ENCODE data around the gene ATP1A4. TPM values are rescaled to one million over a fixed set of nuclear protein-coding genes. Genes with fewer than 3 reads are reported as not detected.

The ATP1A4 gene
- total RNA-seq, 6 experiments from 2014 or later, result not detected

DNA sequence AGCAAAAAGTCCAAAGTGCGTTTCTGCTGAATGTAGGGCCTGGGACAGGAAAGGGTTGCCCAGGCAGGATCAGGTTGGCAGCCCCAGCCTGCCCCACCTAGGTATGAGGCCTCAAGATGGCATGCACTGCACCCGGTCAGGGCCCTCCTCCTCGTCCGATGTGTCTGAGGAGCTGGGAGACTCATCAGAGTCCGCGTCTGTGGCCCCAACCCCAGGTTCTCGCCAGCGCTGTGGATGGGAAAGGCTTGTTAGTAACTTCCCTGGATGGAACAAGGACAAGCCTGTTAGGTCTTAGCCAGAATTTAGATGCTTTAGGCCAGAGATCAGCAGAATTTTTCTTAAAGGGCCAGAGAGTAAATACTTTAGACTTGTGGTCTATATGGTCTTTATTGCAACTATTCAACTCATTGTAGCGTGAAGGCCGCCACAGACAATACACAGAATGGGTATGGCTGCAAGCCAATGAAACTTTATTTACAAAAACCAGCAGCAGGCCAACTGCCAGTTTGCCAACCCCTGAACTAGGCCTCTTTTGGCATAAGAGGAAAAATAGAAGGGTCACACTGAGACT is 66.2 kb downstream of the ATP1A4 start:
- H3K36me3 ChIP-seq, result peaks cover 0 to 92% (median 36%) of the 10 kb centered on the region in 4 donors
- H3K27ac ChIP-seq, result no peak overlapping the region
- 73% methylated on average over 10 of the region's 10 CpGs for WGBS (ENCODE audit: insufficient coverage, low coverage, low lambda C conversion rate, missing lambda C conversion rate)
- no peak for TF ChIP-seq POLR2A (IDR thresholded peaks at IDR 0.05)
- no peak for TF ChIP-seq CTCF (IDR thresholded peaks at IDR 0.05)
- H3K4me3 ChIP-seq, result no peak overlapping the region
- intact Hi-C loops (cut with DNase I), result no loop called here
- no peak for DNase-seq
- H3K27me3 ChIP-seq, result no peaks in the 10 kb centered on the region
- peak in 3 of 4 donors; percentile 24 to 52 (median 37) for ATAC-seq
- H3K4me1 ChIP-seq, result peaks cover 0 to 18% (median 5%) of the 10 kb centered on the region in 4 donors
- no peaks in the 10 kb centered on the region for H3K9me3 ChIP-seq

DNA sequence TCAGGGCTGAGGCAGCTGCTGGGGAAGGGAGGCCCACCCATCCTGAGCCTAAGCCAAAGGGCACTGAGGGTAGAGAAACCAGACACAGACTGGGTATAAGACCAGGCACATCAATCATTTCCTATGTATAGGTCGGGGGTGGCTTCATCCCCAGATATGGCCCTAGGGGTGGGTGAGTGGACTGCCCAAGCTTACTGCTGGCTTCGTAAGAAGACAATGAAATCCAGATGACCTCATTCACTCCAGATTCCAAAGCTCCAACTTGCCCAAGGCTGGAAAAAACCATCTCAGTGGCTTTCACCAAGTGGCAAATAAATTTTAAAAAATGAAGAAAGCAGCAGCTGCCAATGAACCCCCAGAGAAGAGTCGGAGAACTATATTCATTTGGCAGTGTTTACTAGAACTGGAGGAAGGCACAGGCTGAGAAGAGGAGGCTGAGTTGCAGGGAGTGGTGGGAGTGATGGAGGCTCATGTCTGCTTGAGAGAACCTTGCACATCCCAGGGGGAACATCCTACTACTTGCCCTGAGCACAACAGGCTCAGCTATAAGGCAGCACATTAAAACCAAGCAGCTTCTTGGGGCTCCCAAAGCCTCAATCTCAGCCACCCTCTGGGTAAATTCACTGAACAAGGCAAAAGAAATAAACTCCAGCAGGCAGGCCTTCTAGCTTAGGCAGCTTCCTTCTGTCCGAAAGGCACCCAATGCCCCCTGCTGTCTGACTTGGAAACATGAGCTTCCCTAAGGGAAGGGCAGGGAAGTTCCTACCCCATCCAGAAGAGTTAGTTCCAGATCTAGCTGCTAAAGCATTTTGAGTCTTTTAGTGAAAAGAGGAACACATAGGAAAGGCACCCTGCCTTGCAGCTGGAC is 67.9 kb downstream of the ATP1A4 start:
- WGBS (ENCODE audit: insufficient coverage, low coverage, low lambda C conversion rate, missing lambda C conversion rate), result 69% methylated on average over 2 of the region's 4 CpGs
- TF ChIP-seq CTCF (IDR thresholded peaks at IDR 0.05) (peak; percentile 37 to 52 (median 44)), POLR2A (IDR thresholded peaks at IDR 0.05) (no peak)
- Histone ChIP-seq H3K36me3 (peaks cover 0 to 96% (median 42%) of the 10 kb centered on the region in 4 donors), H3K4me1 (peaks cover 0 to 18% (median 5%) of the 10 kb centered on the region in 4 donors), H3K4me3 (no peak overlapping the region), H3K27me3 (no peaks in the 10 kb centered on the region), H3K9me3 (no peaks in the 10 kb centered on the region), H3K27ac (no peak overlapping the region)
- intact Hi-C loops (cut with DNase I), result no loop called here
- peak; percentile 60 to 76 (median 69) for ATAC-seq
- DNase-seq, result no peak

- WGBS (ENCODE audit: insufficient coverage, low coverage, low lambda C conversion rate, missing lambda C conversion rate), result 80% methylated on average over 2 of the region's 2 CpGs
- no peak overlapping the region for H3K4me3 ChIP-seq
- H3K27ac ChIP-seq, result no peak overlapping the region
- no peak for DNase-seq
- no peaks in the 10 kb centered on the region for H3K27me3 ChIP-seq
- H3K9me3 ChIP-seq, result no peaks in the 10 kb centered on the region
- TF ChIP-seq POLR2A (IDR thresholded peaks at IDR 0.05) (no peak), CTCF (IDR thresholded peaks at IDR 0.05) (no peak)
- peaks cover 0 to 96% (median 49%) of the 10 kb centered on the region in 4 donors for H3K36me3 ChIP-seq
- H3K4me1 ChIP-seq, result peaks cover 0 to 18% (median 5%) of the 10 kb centered on the region in 4 donors
- ATAC-seq, result no peak
- intact Hi-C loops (cut with DNase I), result no loop called here
Measured at GRCh38 chr1:160220301-160220700, 68.9 kb downstream of the ATP1A4 start.

DNA sequence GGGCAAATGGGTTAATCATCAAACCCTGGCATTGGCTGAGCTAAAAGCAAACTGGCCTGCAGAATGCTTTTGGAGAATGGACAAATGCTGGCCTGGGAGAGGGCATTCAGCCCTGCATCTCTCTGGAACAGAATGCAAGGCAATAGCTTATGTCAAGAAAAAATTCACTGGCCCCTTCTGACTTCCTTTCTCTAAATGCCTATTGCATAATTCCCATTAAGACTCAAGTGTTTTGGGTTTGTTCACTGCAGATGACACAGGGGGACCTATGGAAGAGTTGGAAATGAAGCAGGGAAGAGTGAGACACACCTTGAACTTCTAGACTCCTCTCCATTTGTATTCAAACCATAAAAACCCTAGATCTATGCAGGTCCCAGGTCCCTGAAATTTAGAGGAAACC is 69.7 kb downstream of the ATP1A4 start:
- ATAC-seq (no peak), DNase-seq (no peak)
- TF ChIP-seq POLR2A (IDR thresholded peaks at IDR 0.05) (no peak), CTCF (IDR thresholded peaks at IDR 0.05) (no peak)

More for the DNA sequence above, 69.7 kb downstream of the ATP1A4 start:
- Histone ChIP-seq H3K4me3 (no peak overlapping the region), H3K27me3 (no peaks in the 10 kb centered on the region), H3K27ac (no peak overlapping the region), H3K4me1 (peaks cover 0 to 18% (median 5%) of the 10 kb centered on the region in 4 donors), H3K36me3 (peaks cover 0 to 96% (median 51%) of the 10 kb centered on the region in 4 donors), H3K9me3 (no peaks in the 10 kb centered on the region)
- intact Hi-C loops (cut with DNase I), result no loop called here

Data from right lobe of liver (tissue), 6 donors.